Superior temporal gyrus (tissue), 1 donor: Measurements from ENCODE around the gene ANO1.

Experiments used
- DNase-seq: peaks from one replicate; pipeline ENCODE4 v3.0.0-alpha.2; 2016; ENCODE audit errors: extremely low spot score

The ANO1 gene

DNA sequence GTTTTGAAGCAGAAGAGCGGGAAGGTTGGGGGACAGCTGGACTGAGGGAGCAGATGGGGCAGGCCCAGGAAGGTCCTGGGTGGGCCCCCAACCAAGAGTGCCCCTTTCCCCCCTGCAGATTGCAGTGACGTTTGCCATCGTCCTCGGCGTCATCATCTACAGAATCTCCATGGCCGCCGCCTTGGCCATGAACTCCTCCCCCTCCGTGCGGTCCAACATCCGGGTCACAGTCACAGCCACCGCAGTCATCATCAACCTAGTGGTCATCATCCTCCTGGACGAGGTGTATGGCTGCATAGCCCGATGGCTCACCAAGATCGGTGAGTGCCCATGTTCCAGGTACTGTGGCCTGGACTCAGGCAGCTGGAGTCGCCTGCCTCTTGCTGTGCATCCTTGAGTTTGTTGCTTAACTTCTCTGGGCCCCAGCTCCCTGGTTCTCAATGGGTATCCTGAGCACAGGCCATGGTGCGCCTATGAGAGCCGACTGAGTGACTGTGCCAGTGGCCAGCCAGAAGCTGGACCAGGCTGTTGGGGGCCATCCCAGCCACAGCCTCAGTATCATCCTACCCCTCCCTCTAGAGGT, 83.0 kb downstream of the ANO1 start:
- no peak for DNase-seq

- no peak for DNase-seq
These were observed 86.6 kb downstream of the ANO1 start for GRCh38 chr11:70164705-70165104.

GRCh38 chr11:70167120-70167519, 89.0 kb downstream of the ANO1 start:
- no peak for DNase-seq

GRCh38 chr11:70167723-70168404, 89.7 kb downstream of the ANO1 start:
- no peak for DNase-seq

DNA sequence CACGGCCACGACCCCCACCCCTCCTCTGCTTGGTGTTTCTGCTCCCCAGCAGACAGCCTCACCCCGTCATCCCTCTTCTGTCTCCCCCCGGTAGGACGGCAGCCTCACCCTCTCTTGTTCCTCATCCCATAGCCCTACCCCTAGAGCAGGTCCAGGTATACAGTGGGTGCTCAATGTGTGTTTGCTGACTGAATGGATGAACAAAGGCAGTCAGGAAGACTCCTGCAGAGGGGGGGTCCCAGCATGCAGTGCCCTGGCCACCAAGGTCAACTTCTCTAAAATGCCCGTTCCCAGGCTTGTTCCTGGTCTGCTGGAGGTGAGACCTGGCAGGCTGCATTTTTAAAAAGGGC, 90.3 kb downstream of the ANO1 start:
- no peak for DNase-seq

- no peak for DNase-seq
These were observed 91.0 kb downstream of the ANO1 start for GRCh38 chr11:70169127-70169526.

- no peak for DNase-seq
These were observed 91.5 kb downstream of the ANO1 start for GRCh38 chr11:70169632-70170031.

DNA sequence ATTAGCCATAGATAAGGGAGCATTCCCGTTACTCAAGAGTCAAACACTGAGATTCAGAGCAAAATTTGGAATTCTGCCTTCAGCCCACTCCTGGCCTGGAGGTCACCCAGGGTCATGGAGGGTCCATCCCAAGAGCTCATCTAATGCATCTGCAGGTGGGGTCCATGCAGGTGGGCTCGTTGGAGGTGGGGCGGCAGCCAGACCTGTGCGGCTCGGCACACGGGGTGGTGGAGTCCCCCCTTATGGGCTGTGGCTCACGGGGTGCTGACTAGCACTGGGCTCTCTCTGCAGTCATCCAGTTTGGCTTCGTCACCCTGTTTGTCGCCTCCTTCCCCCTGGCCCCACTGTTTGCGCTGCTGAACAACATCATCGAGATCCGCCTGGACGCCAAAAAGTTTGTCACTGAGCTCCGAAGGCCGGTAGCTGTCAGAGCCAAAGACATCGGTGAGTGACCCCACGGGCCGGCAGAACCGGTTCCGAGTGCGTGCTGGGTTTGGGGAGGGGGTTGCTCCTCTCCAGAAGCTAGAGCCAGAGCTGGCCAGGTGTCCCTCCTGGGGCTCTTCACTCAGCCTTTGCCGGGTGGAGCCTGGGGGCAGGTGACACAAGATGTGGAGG, 92.6 kb downstream of the ANO1 start:
- DNase-seq, result no peak

GRCh38 chr11:70173018-70173417, 94.9 kb downstream of the ANO1 start:
- DNase-seq, result no peak

DNA sequence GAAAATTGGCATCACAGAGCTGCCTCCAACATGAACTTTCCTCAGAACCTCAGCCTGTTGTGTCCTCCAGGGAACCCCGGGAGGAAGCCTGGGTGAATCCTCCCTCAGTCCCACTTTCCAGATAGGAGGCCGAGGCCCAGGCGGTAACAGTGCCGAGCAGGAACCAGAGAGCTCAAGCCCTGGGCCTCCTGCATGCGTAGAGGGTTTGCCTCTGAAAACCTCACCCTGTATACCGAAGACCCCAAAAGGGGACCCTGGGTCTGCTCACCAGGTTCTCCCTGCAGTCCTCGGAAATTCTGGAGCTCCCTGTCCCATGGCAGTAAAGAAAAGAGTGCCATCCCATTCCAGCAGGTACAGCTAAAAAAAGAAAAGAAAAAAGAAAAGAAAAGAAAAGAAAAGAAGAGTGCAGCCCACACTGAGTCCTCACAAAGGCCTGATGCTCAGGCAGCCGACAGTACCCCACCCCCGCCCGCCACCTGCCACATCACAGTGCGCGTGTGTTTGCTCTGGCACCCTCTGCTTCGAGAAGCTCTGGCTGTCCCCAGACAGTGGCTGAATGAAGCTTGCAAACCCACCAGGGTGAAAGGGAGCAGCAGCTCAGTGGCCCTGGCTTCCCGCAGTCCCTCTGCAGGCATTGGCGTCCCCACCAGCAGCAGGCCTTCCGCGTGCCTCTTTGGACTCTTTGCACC, 96.6 kb downstream of the ANO1 start:
- DNase-seq, result no peak

GRCh38 chr11:70175236-70175698, 97.2 kb downstream of the ANO1 start:
- no peak for DNase-seq

- no peak for DNase-seq
These were observed 99.0 kb downstream of the ANO1 start for GRCh38 chr11:70176940-70177689.

- DNase-seq, result no peak
These were observed 102.8 kb downstream of the ANO1 start for GRCh38 chr11:70180906-70181305.

GRCh38 chr11:70182266-70182665, 104.1 kb downstream of the ANO1 start:
- DNase-seq, result no peak

- DNase-seq, result no peak
These were observed 104.9 kb downstream of the ANO1 start for GRCh38 chr11:70183032-70183431.

- no peak for DNase-seq
These were observed 105.5 kb downstream of the ANO1 start for GRCh38 chr11:70183483-70184176.

DNA sequence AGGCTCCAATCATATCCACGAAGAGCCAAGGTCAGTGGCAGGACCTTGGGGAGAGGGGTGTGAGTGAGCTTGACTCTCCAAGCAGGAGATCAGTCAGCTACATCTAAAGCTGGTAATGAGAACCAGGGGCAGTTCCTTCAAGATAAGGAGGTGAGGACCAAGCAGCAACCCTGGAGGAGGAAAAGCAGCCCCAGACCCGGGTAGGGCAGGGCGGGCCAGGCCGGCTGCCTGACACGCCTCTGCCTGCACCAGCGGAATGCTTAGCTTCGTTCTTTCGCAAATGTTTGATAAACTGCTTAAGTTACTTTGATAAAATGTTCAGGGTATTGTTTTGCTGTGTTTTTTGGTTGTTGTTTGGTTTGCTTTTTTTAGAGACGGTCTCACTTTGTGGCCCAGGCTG, 106.3 kb downstream of the ANO1 start:
- no peak for DNase-seq

- DNase-seq, result no peak
These were observed 107.4 kb downstream of the ANO1 start for GRCh38 chr11:70185348-70186055.

GRCh38 chr11:70186420-70186819, 108.3 kb downstream of the ANO1 start:
- no peak for DNase-seq

GRCh38 chr11:70186936-70187335, 108.8 kb downstream of the ANO1 start:
- DNase-seq, result no peak

DNA sequence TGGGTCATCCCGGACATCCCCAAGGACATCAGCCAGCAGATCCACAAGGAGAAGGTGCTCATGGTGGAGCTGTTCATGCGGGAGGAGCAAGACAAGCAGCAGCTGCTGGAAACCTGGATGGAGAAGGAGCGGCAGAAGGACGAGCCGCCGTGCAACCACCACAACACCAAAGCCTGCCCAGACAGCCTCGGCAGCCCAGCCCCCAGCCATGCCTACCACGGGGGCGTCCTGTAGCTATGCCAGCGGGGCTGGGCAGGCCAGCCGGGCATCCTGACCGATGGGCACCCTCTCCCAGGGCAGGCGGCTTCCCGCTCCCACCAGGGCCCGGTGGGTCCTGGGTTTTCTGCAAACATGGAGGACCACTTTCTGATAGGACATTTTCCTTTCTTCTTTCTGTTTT, 109.7 kb downstream of the ANO1 start:
- no peak for DNase-seq
